ENCODE data around the gene EREG.

- TF ChIP-seq CTCF (IDR thresholded peaks at IDR 0.05; ENCODE audit: insufficient read depth, low read depth, low read length) (no peak), EZH2 (IDR thresholded peaks at IDR 0.05; ENCODE audit: insufficient read depth, low read length) (no peak)
Observed at GRCh38 chr4:74414149-74414809, 49.3 kb downstream of the EREG start.

Data from astrocyte (in vitro differentiated cells and primary cell).